GM19455 (cell line): ENCODE data around the gene FLT1.

Experiments used
- ATAC-seq: cut with Tn5 transposase; IDR thresholded peaks from one replicate; pipeline ENCODE4 v1.9.1; 2021; ENCODE audit not compliant: unreplicated experiment

FLT1 gene

DNA sequence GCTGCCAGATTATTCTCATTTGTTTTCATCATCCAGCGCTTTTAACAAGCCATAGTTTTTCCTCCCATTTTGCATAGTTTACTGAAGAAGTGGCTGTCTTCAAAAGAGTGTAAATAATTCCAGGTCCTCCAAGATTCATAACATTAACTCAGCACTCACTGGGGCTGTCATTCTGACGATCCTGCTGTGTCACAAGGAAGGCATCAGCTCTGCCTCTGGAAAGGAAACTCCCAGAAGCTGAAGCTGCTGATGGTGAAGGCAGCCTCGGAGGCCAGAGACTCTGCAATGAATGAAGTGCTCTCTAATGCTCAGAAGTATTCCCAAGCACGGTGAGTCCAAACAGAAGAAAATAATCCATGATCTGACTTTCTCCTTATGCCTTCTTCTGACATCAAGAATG is 60.0 kb downstream of the FLT1 start:
- ATAC-seq: no peak

DNA sequence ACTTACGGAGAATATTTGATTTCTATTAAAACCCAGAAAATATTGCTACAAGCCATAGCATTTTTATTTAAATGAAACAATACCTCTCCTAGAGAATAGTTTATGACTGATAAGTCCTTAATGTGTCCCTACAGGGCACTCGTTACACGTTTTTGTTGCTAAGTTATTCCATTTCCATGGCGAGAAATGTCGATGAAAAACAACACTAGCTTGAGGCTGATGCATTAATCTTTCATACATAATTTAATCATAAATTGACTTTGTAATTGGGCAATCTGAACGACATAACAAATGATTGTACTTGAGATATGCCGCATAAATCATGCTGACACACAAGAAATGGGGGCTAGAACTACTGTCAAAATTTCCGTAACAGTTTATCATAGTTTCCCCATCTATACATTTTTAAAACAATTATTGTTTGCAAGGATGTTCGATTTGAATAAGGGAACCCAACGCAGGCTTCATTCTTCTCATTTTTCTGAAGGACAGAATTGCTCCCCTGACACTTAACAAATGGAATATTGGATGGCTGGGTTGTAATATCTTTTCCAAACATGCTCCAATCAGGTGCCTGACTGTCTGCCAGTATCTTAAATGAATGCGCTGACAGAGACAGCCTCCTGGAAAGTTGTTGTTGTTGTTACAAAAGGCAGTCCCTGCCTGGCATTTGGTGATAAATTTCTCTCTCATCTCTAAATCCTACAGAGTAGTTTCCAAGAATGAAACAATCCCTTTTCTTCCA is 61.9 kb downstream of the FLT1 start:
- no peak for ATAC-seq

DNA sequence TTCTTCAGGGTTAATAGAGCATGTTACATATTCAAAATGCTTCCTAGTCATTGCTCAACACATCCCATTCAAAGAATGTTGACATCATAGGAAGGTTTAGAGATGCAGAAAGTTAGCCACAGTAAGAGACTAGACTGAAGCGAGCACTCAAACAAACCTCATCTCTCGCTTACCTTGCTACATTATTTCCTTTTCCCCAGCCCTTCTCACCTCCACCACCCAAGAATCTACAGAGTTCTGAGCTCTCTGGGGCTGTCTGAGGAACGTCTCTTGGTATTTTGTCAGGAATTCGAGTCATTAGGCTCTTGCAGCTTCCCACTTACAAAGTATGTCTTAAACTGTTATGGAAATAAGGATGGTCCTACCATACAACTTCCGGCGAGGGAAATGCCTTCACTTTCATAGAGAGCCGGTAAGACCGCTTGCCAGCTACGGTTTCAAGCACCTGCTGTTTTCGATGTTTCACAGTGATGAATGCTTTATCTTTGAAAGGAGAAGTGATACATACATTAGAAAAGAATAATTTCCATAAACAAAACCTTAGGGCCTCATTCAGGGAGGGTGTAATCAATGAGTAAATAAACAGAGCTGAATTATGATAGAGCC is 65.1 kb downstream of the FLT1 start:
- ATAC-seq: peak; percentile 94

DNA sequence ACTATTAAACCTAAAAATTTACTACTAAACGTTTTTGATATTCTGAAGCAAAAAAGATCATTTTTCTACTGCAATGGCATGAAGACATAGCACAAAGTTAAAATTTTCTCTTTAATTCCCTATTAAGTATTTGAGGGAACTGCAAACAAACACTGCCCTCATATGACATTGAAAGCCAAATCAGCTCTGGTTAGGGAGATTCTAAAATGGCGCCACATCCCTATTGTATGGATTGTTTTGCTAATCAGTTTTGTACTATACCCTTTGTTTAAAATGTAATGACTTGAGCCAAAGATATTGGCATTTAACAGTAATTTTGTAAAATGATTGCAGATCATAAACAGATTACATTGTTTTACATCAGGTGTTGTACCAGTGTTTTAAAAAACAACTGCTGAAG is 65.8 kb downstream of the FLT1 start:
- ATAC-seq: no peak

DNA sequence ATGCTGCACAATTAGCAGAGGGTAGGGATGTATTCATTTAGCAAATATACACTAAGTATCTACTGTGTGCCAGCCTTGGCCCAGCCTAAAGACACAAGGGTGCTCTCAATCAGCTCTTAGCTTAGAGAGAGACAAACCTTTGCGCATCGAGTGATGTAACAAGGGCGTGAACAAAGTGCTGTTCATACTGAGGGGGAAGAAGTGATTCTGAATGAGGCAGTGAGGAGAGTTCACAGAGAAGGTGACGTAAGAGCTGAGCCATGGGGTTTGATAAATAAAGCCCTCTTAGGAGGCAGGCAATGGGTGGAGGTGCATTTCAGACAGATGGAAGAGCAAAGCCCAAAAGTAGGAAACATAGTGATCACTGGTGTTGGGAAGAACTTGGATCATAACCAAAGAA is 68.5 kb downstream of the FLT1 start:
- ATAC-seq: no peak

DNA sequence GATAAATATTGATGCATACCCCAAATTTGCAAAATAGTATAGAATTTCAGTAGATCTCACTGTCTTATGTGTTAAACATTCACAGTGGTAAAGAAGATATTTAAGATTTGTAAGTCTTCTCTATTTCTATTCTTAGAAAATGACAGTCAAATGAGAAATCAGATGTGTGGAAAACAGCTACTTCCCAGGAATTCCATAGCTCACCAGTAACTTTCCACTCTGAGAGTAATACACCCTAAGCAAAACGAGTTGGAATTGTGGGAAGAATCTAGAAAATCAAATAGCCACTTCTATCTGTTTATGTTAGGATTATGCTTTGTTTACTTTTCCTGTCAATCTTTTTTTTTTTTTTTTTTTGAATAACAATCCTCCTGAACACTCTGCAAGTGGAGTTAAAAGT is 69.1 kb downstream of the FLT1 start:
- ATAC-seq: no peak

DNA sequence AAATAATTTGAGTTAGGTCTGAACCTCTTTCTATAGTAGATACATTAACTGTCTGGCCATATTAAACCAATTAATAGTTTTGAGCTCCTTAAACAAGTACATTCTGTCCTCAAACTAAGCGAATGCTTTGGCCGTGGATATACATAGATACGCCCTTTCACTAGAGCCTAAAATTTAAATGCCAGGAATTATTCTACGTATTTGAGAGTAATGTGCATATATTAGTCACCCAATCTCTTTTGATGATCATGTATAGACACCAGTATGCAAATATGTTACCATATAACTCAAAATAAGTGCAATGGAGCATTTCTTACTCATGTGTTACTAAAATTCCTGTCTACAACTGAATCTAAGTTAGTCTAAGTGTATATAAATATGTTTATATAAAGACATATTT is 70.4 kb downstream of the FLT1 start:
- no peak for ATAC-seq

DNA sequence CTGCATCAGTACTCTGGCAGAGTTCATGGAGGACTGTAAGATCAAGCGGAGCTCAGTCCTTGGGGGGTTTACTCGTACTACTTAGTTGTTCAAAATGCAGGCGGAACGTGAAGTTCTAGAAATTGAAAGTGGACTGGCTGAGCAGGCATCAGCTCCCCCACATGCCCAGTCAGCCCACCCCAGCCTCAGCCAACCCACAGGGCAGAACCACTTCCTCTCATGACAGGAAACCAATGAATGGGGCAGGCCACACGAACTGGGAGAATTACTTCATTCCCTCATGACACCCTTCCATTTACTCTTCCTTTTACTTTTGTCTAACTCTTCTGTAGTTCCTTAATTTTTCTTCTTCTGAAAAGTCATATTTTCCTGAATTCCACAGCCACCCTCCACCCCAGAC is 71.9 kb downstream of the FLT1 start:
- no peak for ATAC-seq

DNA sequence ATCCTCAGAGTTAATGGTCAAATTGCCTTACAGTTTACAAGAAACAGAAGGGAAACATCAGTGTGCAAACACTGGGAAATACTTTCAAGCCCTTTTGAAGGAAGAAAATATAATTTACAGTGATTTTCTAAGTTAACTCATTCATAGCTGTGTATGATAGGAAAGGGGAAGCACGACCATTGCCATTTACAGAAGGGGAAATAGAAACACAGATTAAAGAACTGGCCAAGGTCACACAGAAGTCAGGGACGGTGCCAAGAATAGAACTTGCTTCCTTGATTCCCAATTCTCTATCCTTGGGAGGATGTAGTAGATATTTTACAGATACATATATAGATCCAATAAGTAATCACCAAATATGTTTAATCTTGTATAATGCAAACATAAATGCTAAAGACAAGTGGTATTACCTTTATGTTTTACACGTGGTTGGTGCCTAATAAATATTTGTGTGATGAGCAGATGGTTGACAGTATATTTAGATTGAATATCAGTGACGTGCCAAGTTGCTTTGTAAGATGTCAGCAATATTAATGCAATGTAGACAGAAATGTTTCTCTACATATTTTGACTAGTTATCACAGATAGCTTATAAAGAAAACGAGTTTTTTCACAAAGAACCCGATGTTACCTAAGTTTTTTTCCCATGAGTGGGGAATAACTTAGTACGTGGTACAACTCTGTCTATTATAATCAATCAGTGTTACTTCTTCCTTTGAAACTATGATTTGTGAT is 73.1 kb downstream of the FLT1 start:
- ATAC-seq: no peak

DNA sequence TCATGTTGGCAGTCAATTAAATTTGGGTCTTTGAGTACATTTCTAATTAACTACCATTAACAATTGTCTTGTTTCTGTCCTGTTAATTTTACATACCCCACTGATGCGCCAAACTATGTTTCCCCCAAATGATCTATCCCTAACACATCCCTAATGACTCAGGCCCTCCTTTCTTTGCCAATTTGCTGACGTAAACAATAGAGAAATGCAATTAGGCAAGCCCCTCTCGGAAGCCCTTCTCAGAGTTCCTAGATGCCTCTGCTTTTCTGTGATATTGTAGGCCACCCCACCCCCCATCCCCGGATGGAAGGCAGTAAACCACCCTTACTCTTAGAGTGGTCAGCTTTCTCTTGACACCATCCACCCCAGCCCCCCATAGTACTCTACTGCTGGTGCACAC is 74.2 kb downstream of the FLT1 start:
- no peak for ATAC-seq

DNA sequence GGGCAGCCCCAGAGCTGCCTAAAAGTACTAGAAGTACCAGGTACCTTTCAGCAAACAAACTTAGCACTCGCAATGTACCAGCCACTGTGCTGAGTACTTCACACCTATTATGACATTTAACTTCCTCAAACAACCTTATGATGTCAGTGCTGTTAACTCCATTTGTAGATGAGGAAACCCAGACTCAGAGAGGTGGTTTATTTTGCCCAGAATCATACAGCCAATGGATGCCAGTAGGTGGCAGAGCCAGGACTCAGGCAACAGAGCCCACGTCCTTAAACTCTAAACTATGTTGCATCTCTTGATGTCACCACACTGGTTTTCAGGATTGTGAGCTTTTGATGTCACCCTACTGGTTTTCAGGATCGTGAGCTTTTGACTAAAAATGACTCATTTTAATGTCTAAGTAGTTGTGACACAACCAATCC is 78.9 kb downstream of the FLT1 start:
- no peak for ATAC-seq

DNA sequence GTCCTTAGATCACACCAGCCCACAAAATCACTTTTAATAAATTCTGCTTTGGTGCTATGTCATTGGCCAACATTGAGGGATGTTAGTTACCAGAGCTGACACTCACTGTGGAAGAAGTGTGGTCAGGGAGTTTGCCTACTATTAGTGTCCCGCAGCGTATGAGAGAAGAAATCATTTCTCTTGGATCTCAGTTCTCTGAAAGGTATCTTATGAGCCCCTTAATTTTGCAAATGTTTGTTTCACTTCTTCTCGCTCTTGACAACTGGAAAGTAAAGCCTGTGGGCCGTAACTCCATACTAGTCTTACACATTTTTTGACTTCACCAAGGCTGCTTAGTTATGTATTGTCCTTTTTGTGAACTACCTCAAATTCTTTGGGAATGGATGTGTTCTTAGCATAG is 80.9 kb downstream of the FLT1 start:
- ATAC-seq: no peak

DNA sequence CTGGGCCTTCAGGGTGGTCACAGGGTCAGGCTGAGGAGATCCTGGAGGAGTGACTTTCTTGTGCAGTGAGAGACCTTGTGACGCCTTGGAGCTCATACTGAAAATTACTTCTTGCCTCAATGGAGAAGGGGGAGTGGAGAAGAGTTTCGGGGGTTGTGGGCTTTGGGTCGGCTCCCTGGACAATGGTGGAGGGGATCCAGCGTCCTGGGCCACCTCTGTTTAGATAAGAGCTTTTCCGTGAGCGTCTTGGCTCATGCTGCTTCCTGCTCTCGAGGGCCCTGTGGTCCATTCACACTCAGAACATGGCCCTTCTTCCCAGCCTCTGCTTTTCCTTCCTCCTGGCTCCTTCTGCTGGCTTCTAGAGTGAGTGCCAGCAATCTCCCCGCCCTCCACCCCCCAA is 81.9 kb downstream of the FLT1 start:
- ATAC-seq: no peak

DNA sequence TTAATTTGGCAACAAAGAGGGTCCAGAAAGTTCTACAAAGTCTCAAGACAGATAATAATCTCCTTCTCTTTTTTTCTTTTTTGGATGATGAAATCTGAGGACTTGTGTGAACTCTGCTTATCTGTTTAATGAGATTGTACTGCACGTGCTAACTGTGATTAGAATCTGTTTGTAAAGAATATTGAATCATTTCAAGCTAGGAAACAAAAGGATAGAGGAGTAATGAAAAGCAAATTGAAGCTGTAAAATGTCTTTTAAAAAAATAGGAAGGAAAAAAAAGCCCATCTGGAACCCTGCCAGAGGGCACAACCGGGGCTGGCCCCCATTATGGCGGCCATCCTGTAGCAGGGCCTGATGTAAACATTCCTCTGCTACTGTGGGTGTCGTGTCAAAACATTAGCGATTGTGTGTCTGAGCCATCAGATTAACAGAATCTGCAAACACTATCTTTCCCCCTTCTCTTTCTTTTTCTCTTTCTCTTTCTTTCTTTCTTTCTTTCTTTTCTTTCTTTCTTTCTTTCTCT is 83.0 kb downstream of the FLT1 start:
- ATAC-seq: no peak

DNA sequence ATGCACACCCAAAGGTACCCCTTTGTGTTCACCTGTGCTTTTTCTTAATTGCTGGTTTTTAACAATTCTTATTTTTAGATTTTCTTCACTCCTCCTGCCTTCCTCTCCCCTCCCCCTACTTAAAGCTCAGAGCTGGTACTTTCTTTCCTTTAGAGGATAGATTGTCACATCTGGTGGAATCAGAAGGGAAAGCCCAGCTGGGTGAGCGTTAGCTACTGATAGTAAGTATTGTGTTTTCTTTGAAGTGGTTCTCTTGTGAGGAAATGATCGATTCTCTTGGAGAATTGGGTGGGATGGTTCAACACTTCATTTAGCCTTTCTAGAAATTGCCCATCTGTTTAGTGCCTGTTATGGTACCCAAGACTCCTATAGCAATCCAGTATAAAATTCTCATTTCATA is 84.8 kb downstream of the FLT1 start:
- ATAC-seq: no peak

DNA sequence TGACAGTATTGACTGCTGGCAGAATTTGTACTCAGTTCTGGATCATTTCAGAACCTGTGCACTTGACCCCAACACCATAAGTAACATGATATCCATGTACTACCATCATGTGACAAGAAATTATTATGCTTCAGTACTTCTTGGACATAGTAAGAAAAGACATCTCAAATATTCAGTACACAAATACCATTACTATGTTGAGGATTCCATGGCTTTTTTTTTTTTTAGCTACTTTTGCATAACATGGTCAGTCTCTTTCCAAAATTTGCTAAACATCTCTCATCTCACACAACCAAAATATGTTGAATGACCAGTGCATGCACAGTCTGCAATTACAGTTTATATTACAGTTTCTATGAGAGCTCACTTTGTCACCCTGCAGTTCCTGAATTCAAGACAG is 85.3 kb downstream of the FLT1 start:
- ATAC-seq: no peak

DNA sequence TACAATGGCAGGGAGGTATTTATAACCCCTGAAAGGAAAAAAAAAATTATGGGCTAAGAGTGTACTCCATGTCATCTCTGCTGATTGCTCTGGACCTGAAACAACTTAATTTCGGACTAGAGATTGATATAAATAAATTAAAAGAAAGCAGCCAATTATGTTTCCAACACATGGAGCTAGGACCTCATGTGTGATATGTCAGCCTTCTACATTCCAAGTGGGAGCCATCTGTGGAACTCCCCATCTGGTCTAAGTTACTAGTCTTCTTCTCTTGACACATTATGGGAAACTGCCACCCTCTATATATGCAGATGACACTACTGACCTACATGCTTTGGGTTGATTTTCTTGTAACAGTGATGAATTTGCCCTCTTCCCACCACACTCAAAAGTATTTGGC is 86.1 kb downstream of the FLT1 start:
- no peak for ATAC-seq

DNA sequence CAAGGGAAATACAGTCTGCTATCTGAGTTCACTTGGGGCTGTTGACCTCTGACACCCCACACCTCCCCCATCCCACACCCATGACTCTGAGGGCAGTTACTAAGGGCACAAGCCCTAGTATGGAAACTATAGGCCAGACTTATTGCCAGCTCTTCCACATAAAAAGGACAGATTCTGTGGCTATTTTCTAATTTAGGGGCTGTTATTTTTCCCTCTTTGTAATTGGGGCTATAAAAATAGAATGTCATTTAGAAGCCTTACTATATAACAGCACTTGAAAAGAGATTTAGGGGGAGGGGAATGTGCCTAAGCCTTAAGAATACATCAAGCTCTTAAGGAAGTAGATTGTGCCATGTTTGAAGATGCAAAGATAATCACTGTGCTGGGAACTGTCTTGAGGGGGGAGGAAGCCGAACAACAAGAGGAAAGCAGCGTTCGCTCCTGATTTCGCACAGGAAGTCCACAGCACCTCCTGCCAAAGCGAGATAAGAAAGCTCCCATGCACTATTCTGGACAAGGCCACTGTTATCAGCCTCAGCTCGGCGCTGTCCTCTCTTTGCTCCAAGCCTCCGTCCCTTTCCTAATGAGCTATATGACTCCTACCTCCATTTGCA is 86.6 kb downstream of the FLT1 start:
- ATAC-seq: no peak

DNA sequence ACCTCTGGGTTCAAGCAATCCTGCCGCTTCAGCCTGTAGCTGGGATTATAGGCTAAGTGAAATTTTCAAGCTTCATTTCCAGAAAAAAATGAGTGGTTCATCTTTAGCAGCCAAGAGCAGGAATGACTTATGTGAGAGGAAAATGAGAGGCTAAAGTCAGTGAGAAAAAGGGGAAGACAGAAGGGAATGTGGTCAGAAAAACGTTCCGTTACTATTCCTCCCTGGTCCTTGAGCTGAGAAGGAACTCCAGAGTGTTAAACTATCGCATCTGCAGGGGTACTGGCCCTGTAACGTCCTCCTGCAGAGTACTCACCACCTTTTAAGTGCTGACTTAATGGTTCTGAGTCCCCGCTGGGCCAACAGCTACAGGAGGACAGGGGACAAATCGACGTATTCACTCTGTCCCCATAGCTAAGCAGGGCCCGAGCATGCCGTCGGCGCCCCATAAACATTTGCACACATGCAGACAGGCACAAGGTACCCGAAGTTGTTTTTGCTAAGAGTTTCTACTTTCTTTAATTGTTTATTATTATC is 88.1 kb downstream of the FLT1 start:
- no peak for ATAC-seq

DNA sequence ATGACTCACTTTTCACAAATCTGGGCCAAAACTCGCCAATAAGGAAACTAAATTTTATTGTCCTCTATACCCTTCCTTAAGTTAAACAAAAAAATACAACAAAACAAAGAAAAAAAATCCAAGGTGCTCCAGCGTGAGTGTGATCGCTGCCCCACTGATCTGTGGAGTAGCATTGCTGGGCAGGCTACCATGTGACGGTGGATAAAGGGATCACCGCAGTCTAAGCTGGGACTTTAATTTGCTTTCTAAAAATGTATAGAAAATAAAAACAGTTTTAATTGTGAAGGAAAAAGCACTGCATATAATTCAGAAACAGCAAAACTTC is 92.9 kb downstream of the FLT1 start:
- no peak for ATAC-seq

DNA sequence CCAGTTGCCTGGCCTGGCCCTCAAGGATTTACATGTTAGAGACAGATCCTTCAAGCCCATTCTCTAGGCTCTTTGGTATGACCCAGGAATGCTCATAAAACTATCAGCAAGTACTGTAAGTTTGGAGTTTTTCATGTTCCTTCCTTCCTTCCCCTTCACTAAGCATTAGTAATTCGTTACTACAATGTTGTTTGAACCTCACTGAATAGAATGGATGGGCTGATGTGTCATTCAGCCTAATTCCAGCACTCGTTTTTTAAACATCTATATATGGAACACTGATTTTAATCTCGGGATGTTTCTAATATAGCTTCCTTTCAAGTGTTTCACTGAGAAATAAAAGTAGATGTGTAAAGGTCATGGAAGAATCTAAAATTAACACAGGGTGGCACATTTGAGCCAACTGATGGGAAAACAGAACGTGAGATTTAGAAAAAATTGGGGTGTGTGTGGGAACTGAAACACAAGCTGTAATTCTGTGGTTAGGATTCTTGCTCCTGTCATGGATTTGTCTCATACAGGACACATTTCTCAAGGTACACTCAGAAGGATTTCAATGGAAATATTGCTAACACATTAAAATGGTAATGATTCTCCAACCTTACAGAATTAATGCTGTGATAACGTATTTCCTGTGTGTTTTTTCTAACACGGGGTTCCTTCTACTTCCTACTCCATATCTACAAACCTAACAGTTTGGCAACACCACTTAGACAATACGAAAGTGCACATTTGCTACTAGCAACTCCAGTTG is 93.4 kb downstream of the FLT1 start:
- no peak for ATAC-seq
